H4 (cell line): ENCODE measurements around the gene NPR3. TPM values are rescaled to one million over a fixed set of nuclear protein-coding genes. Genes with fewer than 3 reads are reported as not detected.
A peak's percentile ranks its signal among the peaks of the same experiment; 100 is the strongest.

Experiments used
- DNase-seq: peaks from one replicate; pipeline ENCODE4 v3.0.0-alpha.2; 2015; ENCODE audit warnings: low spot score
- total RNA-seq: library from RNA; depleted of rRNA; stranded (reverse); fragments of >200 nt; shearing (Covaris generic); gene quantifications from 2 replicates; pipeline ENCODE4 v1.2.3, GENCODE V29; 2014

Gene NPR3
- total RNA-seq, 1 experiment from 2014 or later = 0.27 TPM

DNA sequence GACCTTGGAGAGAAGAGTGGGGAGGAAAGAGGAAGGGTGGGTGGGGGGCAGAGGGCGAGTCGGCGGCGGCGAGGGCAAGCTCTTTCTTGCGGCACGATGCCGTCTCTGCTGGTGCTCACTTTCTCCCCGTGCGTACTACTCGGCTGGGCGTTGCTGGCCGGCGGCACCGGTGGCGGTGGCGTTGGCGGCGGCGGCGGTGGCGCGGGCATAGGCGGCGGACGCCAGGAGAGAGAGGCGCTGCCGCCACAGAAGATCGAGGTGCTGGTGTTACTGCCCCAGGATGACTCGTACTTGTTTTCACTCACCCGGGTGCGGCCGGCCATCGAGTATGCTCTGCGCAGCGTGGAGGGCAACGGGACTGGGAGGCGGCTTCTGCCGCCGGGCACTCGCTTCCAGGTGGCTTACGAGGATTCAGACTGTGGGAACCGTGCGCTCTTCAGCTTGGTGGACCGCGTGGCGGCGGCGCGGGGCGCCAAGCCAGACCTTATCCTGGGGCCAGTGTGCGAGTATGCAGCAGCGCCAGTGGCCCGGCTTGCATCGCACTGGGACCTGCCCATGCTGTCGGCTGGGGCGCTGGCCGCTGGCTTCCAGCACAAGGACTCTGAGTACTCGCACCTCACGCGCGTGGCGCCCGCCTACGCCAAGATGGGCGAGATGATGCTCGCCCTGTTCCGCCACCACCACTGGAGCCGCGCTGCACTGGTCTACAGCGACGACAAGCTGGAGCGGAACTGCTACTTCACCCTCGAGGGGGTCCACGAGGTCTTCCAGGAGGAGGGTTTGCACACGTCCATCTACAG, 760 bp downstream of the NPR3 start:
- no peak for DNase-seq

DNA sequence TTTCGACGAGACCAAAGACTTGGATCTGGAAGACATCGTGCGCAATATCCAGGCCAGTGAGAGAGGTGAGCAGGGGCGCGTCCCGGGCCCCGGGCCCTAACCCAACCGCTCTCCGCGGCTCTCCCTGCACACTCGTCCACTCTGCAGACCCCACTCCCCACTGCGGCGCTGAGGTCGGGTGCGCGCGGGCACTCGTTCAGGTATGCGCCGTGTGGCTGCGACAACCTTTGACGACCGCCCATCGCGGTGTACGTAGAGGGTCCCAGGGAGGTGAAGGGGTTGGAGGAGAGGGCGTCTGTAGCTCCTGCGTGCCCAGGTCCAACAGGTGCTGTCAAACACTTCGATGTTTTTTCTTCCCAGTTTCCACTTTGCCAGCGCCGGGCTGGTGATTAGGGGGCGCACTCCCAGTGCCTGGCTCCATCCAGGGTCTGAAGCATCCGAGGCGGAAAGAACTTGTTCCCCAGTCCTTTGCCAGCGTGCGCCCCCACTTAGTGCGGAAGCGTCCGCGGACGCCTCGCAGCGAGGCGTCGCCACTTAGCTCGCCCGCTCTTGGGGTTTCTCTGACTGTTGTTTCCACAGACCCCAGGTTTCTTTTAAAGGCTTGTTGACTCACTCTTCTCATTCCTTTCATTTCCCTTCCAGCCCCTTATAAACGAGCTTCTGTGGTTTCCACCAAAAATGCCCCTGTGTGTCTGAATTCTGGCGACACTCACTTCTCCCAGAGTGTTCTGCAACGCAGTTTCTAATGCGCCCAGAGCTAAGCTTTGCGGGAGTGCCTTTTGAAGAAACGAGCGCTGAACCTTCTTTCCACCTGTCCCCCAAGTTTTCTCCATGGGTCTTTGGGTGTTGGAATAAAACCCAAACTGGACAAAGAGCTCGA, 1.6 kb downstream of the NPR3 start:
- no peak for DNase-seq

DNA sequence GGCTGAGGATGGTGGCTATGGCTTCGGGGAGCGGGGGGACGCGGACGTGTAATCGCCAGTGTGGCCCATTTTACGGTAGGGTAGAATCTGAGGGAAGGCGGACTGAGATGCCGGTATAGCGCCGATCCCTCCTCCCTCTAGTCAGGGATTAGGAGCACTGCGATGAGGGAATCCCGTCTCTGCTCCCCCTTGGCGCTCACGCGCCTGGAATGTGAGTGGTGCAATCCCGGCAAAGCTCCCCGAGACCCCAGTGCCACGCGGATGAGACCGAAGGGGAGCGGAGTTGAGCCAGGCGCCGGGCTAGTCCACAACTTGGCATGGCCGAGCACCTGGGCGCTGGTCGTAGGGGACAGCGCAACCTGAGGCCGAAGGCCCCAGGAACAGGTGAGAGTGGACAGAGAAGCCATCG, 2.2 kb downstream of the NPR3 start:
- no peak for DNase-seq

DNA sequence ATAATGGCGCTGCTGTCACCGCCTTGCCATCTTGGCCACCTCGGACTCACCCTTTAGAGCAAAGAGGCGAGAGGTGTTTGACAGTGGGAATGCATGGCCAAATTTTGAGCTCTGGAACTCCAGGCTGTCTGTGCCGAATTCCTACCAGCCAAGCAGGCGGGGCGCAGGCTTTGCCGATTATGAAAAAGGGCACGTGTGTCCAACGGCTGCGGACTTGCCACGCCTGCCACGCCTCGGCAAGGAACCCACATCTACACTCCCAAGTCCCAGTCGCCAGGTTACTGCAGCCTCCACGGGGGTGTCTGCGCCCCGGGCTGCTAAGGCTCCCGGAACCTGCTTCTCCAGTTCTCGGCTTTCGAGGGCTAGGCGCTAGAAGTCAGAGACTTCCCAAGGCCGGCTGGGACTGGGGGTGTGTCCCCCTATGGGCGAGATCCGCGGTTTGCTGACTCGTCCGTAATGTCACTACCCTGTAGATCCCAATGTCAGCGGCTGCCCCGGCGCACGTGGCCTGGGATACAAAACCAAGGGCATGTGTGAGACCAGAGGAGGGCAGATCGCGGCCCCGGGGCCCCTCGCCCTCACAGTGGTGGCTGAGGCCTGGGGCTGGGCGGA, 2.8 kb downstream of the NPR3 start:
- DNase-seq = no peak

DNA sequence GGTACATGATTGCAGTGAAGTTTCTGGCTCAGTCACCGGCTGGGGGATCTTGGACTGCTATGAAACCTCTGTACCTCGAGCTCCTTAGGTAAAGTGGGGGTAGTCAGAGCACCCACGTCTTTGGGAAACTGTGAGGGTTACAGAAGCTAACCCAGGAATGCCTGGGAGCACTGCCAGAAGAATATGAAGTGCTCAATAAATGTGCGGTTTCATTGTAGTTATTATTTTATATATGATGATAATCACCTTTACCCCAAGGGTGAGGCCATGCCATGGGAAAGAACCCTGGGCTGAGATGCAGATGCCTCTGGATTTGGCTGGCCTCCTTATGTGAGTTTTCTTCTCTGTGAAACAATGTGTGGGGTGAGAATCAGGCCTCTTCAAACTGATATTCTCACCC, 3.7 kb downstream of the NPR3 start:
- DNase-seq = no peak

DNA sequence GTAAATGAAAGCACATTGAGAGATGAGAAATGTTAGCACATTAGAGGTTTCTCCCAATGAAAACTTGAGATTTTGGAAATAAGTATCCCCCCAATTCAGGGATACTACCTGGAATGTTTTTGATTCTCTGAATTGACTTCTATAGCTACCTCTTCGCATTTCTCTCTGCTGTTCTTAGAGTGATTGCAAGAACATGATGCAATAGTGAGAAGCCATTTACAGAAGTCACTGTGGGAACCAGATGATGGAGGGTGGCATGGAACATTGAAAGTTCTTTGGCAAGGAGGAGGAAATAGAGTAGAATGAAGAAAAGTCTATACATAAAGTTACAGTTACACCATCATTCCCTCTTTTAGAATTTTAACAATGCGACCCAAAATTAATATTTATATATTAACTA, 9.2 kb downstream of the NPR3 start:
- DNase-seq = no peak

DNA sequence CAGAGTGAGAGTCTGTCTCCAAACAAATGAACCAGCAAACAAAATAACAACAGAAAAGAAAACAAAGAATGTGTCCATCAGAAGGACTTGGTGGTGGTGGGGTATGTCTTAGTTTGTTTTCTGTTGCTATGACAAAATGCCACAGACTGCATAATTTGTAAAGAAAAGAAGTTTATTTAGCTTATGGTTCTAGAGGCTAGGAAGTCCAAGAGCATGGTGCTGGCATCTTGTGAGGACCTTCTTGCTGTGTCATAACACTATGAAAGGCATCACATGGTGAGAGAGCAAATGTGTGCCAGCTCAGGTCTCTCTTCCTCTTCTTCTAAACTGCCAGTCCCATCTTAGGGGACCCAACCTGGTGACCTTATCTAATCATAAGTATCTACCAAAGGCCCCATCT, 10.5 kb downstream of the NPR3 start:
- DNase-seq = no peak

DNA sequence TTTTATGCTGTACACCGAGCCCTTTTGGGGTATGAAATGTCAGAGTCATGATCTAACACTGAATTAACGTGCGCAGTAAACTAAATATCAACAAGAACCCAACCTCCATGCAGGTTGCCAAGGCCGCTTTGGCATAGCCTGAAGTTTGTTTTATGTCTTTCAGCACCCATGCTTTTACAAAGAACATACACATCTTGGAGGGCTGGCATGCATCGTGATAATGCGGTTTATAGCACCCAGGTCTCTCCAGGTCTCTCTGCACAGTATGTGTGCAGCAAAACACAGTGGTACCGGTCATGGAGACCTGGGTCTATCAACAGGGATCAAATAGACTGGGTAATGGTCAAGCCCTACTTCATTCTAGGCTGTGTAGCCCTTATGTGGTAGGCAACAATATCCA, 11.8 kb downstream of the NPR3 start:
- no peak for DNase-seq

DNA sequence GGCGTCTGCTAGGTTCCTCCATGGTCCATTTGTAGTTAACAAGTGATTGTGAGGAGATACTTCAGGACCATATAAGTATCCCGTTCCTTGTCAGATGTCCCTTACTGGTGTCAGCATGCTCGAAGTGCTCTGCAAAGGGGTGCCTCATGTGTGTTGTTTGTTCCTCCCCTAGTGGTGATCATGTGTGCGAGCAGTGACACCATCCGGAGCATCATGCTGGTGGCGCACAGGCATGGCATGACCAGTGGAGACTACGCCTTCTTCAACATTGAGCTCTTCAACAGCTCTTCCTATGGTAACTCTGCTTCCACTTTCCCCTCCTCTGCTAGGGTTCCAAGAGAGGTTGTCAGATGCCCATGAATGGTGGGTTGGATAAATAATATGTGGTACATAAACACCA, 13.4 kb downstream of the NPR3 start:
- DNase-seq = no peak

DNA sequence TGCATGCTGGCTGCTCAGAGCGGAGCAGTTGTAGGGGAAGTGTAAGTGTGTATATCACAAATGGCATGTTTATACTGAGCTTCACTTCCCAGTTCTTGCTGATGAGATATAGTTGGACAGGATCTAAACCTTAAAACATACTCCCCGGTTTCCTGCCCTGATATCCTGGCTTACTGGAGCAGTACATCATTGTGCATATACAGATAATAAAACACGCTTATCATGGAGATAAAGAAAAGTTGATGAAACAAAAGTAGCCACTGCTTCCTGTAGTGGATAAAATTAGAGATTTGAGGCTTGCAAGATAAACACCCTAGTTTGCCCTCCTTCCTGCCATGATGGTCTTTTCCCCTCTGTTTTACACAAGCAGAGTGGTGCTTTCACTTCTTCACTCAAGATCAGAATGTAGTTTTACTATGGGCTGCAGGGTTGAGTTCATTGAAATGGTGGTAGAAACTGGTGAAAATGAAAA, 15.0 kb downstream of the NPR3 start:
- DNase-seq = no peak

DNA sequence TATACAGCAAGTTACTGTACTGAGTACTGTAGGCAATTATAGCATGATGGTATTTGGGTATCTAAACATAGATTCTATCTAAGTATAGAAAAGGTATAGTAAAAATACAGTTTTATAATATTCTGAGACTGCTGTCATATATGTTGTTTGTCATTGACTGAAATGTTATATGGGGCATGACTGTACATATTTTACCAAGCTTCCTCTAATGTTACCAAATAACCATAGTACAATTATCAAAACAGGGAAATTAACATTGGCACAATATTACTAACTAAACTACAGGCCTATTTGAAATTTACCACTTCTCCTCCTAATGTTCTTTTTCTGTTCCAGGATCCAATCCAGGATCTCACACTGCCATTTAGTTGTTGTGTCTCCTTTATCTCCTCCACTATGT, 18.5 kb downstream of the NPR3 start:
- no peak for DNase-seq

DNA sequence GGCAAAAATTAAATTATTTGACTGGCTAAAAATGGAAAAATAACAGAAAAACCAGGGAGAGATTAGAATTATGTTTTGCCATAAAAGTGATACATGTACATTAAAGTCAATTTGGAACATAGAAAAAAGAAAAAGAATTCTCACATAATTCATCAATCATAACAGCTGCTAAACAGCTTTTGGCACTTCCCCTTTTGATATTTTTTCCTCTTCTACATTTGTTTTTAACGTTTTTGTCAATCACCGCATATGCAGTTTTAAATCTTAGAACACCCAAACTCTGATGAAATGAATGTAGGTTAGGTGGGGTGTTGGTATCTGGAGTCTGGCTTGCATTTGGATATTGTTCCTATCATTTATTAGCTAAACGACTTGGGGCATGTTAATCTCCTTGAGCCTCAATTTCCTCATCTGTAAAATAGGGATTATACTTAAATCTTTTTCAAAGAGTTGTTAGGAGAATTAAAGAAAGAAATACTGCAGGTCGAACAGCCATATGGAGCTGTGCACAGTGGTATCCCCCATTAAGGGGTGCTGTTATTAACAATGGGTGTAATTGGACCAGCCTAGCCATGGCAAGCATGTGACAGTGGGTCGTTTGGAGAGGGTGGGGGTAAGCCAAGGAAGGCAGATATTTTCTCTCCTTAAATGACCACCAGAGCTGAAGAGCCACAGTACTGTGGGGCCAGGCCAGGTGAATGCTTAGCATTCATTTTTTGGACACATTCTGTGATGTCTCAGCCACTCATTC, 22.6 kb downstream of the NPR3 start:
- no peak for DNase-seq

DNA sequence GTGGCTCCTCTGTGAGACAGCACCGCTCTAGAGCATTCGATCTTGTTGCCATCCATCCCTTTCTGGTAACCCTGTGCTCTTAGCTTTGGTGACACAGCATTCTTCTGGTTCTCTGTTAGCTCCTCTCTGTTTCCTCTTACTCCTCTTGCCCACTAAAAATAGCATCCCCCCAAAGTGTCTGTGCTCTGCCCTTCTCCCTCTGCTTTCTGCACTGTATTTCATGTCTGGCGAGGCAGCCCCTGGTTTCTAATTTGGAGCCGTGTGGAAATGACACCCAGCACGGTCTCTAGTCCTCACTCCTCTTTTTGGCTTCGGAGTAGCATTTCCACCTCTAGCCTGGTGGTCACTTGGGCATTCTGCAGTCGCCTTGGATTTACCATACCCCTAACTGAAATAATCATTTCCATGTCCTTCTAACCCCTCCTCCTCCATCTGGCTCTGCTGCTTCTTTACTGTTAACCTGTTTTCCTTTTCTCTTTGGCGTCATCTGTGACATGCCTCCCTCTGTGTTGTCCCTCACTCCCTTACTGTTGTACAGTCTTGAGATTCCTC, 23.8 kb downstream of the NPR3 start:
- DNase-seq = no peak

DNA sequence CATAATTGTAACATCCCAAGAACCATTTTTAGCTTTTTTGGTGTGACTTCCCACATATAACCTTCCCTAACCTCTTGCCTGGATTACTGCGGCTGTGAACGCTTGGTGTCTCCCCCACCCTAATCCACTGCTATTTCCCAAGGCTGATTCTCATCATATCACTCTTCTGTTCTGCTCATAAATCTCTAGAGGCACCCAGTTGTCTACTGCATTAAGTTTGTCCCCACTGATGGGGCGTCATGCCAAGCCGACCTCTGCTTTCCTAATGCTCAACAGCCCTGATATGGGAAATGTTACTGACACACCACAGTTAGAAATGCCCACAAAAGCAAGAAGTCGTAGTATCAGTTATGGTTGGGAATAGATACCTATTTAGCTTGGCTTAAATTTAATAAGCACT, 24.4 kb downstream of the NPR3 start:
- no peak for DNase-seq

DNA sequence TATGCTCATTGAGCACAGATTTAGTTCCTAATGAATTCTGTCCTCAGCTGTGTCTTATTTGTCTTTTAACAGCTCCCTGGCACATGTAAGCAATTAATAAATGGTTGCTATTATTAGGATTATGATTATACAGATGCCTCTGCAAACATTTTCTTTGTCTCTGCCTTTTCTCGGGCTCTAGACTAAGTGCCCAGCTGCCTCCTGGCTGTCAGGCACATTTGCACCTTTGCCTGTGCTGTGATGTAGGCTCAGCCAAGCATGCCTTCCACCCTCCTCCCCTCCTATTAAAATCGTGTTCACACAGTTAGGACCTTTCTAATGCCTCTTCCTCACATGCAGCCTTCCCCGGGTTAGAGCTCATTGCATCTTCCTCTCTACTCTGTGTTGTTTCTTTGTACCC, 25.7 kb downstream of the NPR3 start:
- DNase-seq = no peak

DNA sequence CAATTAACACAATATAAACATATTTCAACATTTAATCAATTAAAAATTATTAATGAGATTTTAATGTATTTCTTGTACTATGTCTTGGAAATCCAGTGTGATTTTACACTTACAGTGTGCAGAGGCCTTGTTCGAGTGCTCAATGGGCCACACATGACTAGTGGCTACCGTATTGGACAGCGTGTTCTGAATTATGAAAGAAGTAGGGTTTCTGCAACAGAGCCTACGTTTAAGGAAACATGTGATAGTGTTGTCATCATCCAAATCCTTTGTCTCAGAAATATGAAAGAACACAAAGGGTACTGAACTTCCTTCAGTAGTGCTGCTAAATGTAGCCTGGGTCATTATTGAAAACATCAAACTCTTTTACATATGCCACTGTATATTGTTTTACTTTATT, 29.5 kb downstream of the NPR3 start:
- DNase-seq = no peak

DNA sequence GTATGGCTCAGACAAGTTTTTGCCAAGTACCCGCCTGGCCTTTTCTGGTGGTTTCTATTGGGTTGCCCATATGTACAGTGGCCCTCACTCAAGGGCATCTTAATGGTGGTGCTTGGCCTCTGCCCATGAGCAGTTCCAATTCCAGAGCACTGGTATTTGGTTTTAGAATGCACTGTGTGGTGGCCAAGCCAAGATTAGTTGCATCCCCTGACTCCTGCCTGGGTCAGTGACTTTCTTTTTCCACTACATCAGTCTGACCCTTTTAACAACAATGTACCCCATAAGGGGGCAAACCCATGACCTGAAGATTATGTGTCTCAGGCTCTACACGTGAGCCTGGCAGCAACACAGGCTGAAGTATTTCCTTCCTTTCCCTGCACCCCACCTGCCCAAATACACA, 34.2 kb downstream of the NPR3 start:
- DNase-seq = no peak

DNA sequence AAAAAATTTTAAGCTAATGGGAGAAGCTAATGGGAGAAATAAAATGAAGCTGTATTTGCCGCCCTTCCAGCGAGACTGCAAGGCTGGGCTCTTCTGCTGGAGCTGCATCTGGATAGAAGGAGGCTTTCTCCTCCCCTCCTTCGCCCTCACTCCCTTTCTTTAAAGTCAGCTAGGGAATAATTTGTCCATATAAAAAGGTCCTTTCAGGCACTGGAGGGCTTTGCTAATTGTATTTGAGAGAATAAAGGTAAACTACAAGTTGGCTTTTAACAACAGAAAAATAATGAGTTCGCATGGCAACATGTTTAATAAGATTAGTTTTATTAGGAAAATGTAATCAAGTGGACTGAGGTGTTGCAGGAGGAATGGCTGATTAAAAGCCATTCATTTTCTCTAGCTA, 41.3 kb downstream of the NPR3 start:
- DNase-seq = no peak

DNA sequence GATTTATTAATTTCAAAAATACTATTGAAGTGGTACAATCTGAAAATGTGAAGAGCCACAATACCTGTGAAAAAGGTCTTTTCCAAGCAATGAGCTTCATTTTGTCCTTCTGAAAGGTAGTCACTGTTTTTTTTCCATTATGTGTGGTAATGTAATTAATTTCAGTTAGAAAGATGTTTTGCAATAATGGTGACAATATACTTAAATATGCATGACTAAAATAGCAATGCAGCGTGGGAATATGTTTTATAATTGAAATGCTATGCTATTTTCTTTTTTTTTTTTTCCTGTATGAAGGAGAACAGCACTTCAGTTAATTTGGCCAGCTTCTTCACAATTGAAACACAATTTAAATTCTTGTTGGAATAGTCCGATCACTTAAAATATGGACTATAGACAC, 41.9 kb downstream of the NPR3 start:
- no peak for DNase-seq

DNA sequence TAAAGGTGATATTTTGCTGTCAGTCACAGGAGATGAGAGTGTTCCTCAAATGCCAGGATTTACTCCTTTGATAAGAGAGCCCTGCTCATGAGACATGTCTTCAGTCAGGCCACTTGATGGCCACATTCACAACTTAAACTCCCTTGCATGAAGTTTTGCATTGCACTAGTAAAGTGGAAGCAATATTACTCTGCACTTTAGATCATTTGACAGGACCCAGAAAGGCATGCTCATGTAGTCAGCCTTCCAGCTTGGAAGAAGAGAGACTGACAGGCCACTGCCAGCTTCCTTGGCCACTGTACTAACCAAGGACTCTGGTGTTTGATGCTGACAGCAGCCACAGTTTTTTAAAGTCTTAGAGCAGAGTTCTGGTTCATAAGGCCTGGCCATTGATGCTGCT, 42.6 kb downstream of the NPR3 start:
- no peak for DNase-seq

DNA sequence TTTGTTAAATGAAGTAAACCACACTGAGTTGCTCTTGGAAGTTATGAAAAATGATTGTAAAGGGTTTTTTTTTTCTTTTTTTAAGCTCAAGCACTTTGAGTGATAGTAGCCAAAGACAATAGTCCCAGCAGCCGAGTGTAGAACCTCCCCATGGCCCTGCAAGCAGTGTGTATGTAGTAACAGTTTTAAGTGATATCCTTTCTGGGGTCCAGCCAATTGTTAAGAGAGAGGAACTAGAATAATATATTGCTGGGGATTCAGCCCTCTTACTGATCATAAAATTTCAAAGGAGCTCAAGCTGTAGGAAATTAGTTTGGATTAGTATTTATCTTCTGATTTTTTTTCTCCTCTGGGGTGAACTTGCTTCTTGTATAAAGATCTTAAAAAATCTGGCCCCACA, 43.2 kb downstream of the NPR3 start:
- DNase-seq = no peak

DNA sequence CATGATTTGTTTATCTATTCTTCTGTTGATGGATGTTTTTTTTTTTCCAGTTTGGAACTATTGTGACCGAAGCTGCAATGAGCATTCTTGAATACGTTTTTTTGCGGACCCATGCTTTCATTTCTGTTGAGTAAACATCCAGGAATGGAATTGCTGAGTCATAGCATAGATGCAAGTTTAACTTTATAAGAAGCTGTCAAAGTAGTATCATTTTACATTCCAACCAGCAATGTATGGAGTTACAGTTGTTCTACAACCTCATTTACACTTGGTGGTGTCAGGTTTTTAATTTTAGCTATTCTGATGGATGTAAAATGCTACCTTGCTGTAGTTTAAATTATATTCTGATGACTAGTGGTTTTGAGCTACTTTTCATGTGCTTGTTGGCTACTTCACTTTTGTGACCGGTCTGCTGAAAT, 49.0 kb downstream of the NPR3 start:
- DNase-seq = peak; percentile 96
